ENCODE data around the gene PANK4.

PANK4 gene

GRCh38 chr1:2520806-2521205, 5.6 kb downstream of the PANK4 start:
- DNase-seq (ENCODE audit: low read depth, low spot score) = no peak

GRCh38 chr1:2520206-2520605, 6.2 kb downstream of the PANK4 start:
- ChIA-PET POLR2A (no interaction called here), CTCF (interaction anchor here (1.2 to 1.4 kb wide), 2 partner anchors 28 to 31 kb away, joined by 3 to 5 read pairs; no protein-coding TSS in a partner anchor)
- no peak for TF ChIP-seq CTCF (IDR thresholded peaks at IDR 0.05; ENCODE audit: insufficient read depth, low read length, missing control alignments)
- no peak overlapping the region for H3K4me3 ChIP-seq (ENCODE audit: low read depth, low read length)
- DNase-seq (ENCODE audit: low read depth, low spot score) = no peak

More at GRCh38 chr1:2520806-2521205, 5.6 kb downstream of the PANK4 start:
- no peak for TF ChIP-seq CTCF (IDR thresholded peaks at IDR 0.05; ENCODE audit: insufficient read depth, low read length, missing control alignments)
- ChIA-PET POLR2A (no interaction called here), CTCF (interaction anchor here (1.2 to 1.4 kb wide), 2 partner anchors 27 to 32 kb away, joined by 3 to 5 read pairs; no protein-coding TSS in a partner anchor)
- H3K4me3 ChIP-seq (ENCODE audit: low read depth, low read length) = no peak overlapping the region

- ChIA-PET POLR2A (no interaction called here), CTCF (interaction anchor here (1.2 to 1.4 kb wide), 2 partner anchors 28 to 31 kb away, joined by 3 to 5 read pairs; no protein-coding TSS in a partner anchor)
- no peak for DNase-seq (ENCODE audit: low read depth, low spot score)
- H3K4me3 ChIP-seq (ENCODE audit: low read depth, low read length) = no peak overlapping the region
- TF ChIP-seq CTCF (IDR thresholded peaks at IDR 0.05; ENCODE audit: insufficient read depth, low read length, missing control alignments) = no peak
Measured at GRCh38 chr1:2519729-2520128, 6.7 kb downstream of the PANK4 start.

- POLR2A ChIA-PET = no interaction called here
Measured at GRCh38 chr1:2519029-2519685, 7.2 kb downstream of the PANK4 start.

GRCh38 chr1:2518528-2518927, 7.9 kb downstream of the PANK4 start:
- TF ChIP-seq CTCF (IDR thresholded peaks at IDR 0.05; ENCODE audit: insufficient read depth, low read length, missing control alignments) = no peak
- ChIA-PET CTCF (interaction anchor here (0.9 kb wide), 1 partner anchor 29 kb away, joined by 4 read pairs; no protein-coding TSS in a partner anchor), POLR2A (no interaction called here)
- DNase-seq (ENCODE audit: low read depth, low spot score) = no peak
- no peak overlapping the region for H3K4me3 ChIP-seq (ENCODE audit: low read depth, low read length)

More at GRCh38 chr1:2519029-2519685, 7.2 kb downstream of the PANK4 start:
- TF ChIP-seq CTCF (IDR thresholded peaks at IDR 0.05; ENCODE audit: insufficient read depth, low read length, missing control alignments) = no peak
- CTCF ChIA-PET = interaction anchor here (1.4 kb wide), 1 partner anchor 29 kb away, joined by 5 read pairs; no protein-coding TSS in a partner anchor
- H3K4me3 ChIP-seq (ENCODE audit: low read depth, low read length) = no peak overlapping the region
- no peak for DNase-seq (ENCODE audit: low read depth, low spot score)

GRCh38 chr1:2517966-2518365, 8.4 kb downstream of the PANK4 start:
- ChIA-PET POLR2A (no interaction called here), CTCF (interaction anchor here (0.9 kb wide), 1 partner anchor 29 kb away, joined by 4 read pairs; no protein-coding TSS in a partner anchor)
- no peak for DNase-seq (ENCODE audit: low read depth, low spot score)
- TF ChIP-seq CTCF (IDR thresholded peaks at IDR 0.05; ENCODE audit: insufficient read depth, low read length, missing control alignments) = no peak
- H3K4me3 ChIP-seq (ENCODE audit: low read depth, low read length) = no peak overlapping the region
